NCI-H345 treated with DMSO at 0.1 percent for 48 hours (cell line): ENCODE data around the gene GPR37.
A peak's percentile ranks its signal among the peaks of the same experiment; 100 is the strongest.

Source experiments
- DNase-seq: peaks from one replicate; lab custom pipeline; 2025; ENCODE audit not compliant: unreplicated experiment; lab: John Stamatoyannopoulos, UW

GPR37 gene

GRCh38 chr7:124780608-124781007 lies 15.0 kb upstream of the GPR37 start:
- no peak for DNase-seq

GRCh38 chr7:124780056-124780455 lies 14.5 kb upstream of the GPR37 start:
- no peak for DNase-seq

GRCh38 chr7:124779620-124780019 lies 14.0 kb upstream of the GPR37 start:
- no peak for DNase-seq

GRCh38 chr7:124779194-124779593 lies 13.6 kb upstream of the GPR37 start:
- peak; percentile 79 for DNase-seq

GRCh38 chr7:124777268-124777667 lies 11.7 kb upstream of the GPR37 start:
- DNase-seq: no peak

GRCh38 chr7:124776153-124776552 lies 10.6 kb upstream of the GPR37 start:
- DNase-seq: no peak

GRCh38 chr7:124775422-124775821 lies 9.8 kb upstream of the GPR37 start:
- no peak for DNase-seq

GRCh38 chr7:124773938-124774337 lies 8.3 kb upstream of the GPR37 start:
- DNase-seq: no peak

- DNase-seq: no peak
These were observed 7.7 kb upstream of the GPR37 start for GRCh38 chr7:124773339-124773738.

- DNase-seq: no peak
These were observed 3.5 kb upstream of the GPR37 start for GRCh38 chr7:124769136-124769535.

- no peak for DNase-seq
These were observed 2.9 kb upstream of the GPR37 start for GRCh38 chr7:124768525-124768924.

- no peak for DNase-seq
These were observed 668 bp downstream of the GPR37 start for GRCh38 chr7:124764847-124765400.

GRCh38 chr7:124764051-124764846 lies 1.3 kb downstream of the GPR37 start:
- no peak for DNase-seq

GRCh38 chr7:124762611-124763143 lies 2.9 kb downstream of the GPR37 start:
- no peak for DNase-seq

- DNase-seq: no peak
These were observed 4.4 kb downstream of the GPR37 start for GRCh38 chr7:124761164-124761715.

GRCh38 chr7:124758327-124758726 lies 7.3 kb downstream of the GPR37 start:
- no peak for DNase-seq

GRCh38 chr7:124754576-124755268 lies 10.9 kb downstream of the GPR37 start:
- no peak for DNase-seq

- DNase-seq: no peak
These were observed 13.3 kb downstream of the GPR37 start for GRCh38 chr7:124752310-124752709.

- DNase-seq: no peak
These were observed 14.6 kb downstream of the GPR37 start for GRCh38 chr7:124751027-124751426.

GRCh38 chr7:124747072-124747471 lies 18.5 kb downstream of the GPR37 start:
- no peak for DNase-seq

- no peak for DNase-seq
These were observed 27.0 kb downstream of the GPR37 start for GRCh38 chr7:124738639-124739038.
